ENCODE results near the gene ZNF555.

The ZNF555 gene

DNA sequence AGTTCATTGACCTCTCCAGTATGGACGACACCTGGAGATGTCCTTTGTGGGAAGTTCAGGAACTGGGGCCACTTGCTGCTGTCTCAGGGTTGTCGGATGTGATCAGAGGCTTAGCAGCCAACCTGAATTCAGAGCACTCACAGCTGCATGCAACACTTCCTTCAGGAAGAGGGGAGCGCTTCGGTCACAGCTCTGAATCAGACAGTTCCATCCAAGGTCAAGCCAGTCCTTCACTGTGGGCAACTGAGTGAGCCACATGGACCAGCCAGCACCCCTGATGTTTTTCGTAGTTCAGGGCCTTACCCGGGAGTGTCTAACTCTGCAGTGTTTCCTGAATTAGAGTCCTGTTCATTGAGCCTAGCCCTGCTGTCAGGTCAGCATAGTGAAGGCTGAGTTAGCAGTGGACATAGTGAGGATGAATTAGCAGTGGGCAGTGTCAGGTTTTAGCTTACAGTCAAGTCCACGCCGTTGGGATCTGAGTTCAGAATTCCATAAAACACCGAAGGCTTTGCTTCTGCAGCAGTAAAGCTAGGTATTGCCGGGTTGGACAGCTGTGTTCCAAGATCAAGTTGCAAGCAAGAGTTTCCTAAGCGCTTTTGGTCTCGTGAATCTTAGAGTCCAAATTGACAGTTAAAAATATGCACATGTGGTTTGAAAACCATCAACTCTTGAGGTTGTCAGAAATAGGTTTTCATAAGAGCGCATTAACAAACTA, 5.1 kb downstream of the ZNF555 start:
- Histone ChIP-seq H3K36me3 (ENCODE audit: insufficient read depth, low read depth, low read length) (peaks cover 15% of the 10 kb centered on the region), H3K9me3 (ENCODE audit: insufficient read depth, low read depth, low read length) (peaks cover 47% of the 10 kb centered on the region), H3K4me3 (ENCODE audit: low read length) (no peak overlapping the region), H3K4me1 (ENCODE audit: insufficient read depth, low read length) (no peaks in the 10 kb centered on the region), H3K9ac (ENCODE audit: low read depth, low read length) (no peak overlapping the region), H3K27ac (ENCODE audit: low read length) (no peak overlapping the region), H3K27me3 (ENCODE audit: insufficient read depth, low read length) (peaks cover 8% of the 10 kb centered on the region)

DNA sequence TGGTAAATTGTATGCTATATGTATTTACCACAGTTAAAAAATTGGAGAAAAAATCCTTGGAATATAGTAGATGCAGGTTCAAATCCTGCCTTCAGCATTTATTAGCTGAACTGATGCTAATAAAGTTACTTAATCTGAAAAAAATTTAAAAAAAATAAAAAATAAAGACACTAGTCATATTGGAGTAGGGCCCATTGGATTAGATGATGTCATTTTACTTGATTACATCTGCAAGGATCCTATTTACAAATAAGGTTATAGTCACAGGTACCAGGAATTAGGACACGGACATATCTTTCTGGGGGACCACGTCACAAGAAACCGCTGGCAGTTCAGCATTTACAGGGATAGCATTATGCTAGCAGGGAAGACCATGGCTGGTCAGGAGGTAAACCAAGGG, 6.2 kb downstream of the ZNF555 start:
- Histone ChIP-seq H3K9ac (ENCODE audit: low read depth, low read length) (no peak overlapping the region), H3K4me1 (ENCODE audit: insufficient read depth, low read length) (no peaks in the 10 kb centered on the region), H3K4me3 (ENCODE audit: low read length) (no peak overlapping the region), H3K36me3 (ENCODE audit: insufficient read depth, low read depth, low read length) (peaks cover 27% of the 10 kb centered on the region), H3K9me3 (ENCODE audit: insufficient read depth, low read depth, low read length) (peaks cover 59% of the 10 kb centered on the region), H3K27ac (ENCODE audit: low read length) (no peak overlapping the region), H3K27me3 (ENCODE audit: insufficient read depth, low read length) (peaks cover 2% of the 10 kb centered on the region)

DNA sequence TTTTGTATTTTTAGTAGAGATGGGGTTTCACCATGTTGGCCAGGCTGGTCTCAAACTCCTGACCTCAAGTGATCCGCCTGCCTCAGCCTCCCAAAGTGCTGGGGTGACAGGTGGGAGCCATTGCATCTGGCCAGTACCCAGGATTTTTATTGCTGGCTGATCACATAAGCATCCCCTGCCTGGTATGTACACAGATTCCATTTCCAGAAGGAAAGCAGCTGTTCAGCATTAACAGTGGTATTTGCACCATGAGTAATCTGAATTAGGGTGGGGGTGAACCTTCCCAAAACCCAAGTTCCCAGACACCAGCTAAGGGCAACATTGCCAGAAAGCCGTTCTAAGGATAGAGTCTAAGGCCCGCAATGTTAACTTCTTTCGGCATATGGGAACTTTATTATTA, 7.3 kb downstream of the ZNF555 start:
- no peaks in the 10 kb centered on the region for H3K27me3 ChIP-seq (ENCODE audit: insufficient read depth, low read length)
- peaks cover 38% of the 10 kb centered on the region for H3K36me3 ChIP-seq (ENCODE audit: insufficient read depth, low read depth, low read length)
- H3K27ac ChIP-seq (ENCODE audit: low read length): no peak overlapping the region
- H3K4me3 ChIP-seq (ENCODE audit: low read length): no peak overlapping the region
- peaks cover 70% of the 10 kb centered on the region for H3K9me3 ChIP-seq (ENCODE audit: insufficient read depth, low read depth, low read length)
- H3K9ac ChIP-seq (ENCODE audit: low read depth, low read length): no peak overlapping the region
- H3K4me1 ChIP-seq (ENCODE audit: insufficient read depth, low read length): no peaks in the 10 kb centered on the region

DNA sequence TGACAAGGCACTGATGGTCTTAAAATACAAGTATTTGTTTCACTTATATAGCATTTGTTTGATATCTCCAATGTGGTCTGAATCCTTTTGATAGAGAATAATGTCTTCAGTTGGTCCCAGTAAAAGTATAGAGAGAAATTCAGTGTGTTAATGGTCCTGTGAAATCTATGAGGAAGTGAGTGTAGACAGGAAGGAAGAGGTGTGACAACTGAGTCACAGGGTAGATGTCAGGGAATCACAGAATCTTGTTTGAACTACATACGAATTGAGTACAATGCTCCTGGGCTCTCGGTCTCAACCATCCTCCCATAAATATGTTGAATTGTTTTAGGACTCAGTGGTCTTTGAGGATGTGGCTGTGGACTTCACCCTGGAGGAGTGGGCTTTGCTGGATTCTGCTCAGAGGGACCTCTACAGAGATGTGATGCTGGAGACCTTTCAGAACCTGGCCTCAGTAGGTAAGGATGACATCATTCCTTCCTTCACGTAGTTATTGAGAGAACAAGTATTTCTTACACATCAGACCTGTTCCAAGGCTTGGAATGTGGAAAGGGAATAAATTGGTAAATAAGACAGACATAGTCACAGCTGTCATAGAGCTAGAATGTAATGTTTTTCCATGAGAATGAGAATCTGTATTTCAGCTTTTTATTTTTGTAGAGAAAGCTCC, 9.1 kb downstream of the ZNF555 start:
- H3K9me3 ChIP-seq (ENCODE audit: insufficient read depth, low read depth, low read length): peaks cover 85% of the 10 kb centered on the region

DNA sequence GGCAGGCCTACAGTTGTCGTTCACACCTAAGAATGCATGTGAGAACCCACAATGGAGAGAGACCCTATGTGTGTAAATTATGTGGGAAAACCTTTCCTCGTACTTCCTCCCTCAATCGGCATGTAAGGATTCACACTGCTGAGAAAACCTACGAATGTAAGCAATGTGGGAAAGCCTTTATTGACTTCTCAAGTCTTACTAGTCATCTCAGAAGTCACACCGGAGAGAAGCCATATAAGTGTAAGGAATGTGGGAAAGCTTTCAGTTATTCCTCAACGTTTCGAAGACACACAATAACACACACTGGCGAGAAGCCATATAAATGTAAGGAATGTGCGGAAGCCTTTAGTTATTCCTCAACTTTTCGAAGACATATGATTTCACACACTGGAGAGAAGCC, 11.3 kb downstream of the ZNF555 start:
- no peak overlapping the region for H3K4me3 ChIP-seq (ENCODE audit: low read length)
- no peaks in the 10 kb centered on the region for H3K27me3 ChIP-seq (ENCODE audit: insufficient read depth, low read length)
- H3K4me1 ChIP-seq (ENCODE audit: insufficient read depth, low read length): no peaks in the 10 kb centered on the region
- H3K36me3 ChIP-seq (ENCODE audit: insufficient read depth, low read depth, low read length): peaks cover 50% of the 10 kb centered on the region
- no peak overlapping the region for H3K9ac ChIP-seq (ENCODE audit: low read depth, low read length)
- H3K9me3 ChIP-seq (ENCODE audit: insufficient read depth, low read depth, low read length): peaks cover 88% of the 10 kb centered on the region
- no peak overlapping the region for H3K27ac ChIP-seq (ENCODE audit: low read length)

More for the DNA sequence above, 9.1 kb downstream of the ZNF555 start:
- Histone ChIP-seq H3K9ac (ENCODE audit: low read depth, low read length) (no peak overlapping the region), H3K4me1 (ENCODE audit: insufficient read depth, low read length) (no peaks in the 10 kb centered on the region), H3K27ac (ENCODE audit: low read length) (no peak overlapping the region), H3K4me3 (ENCODE audit: low read length) (no peak overlapping the region), H3K27me3 (ENCODE audit: insufficient read depth, low read length) (no peaks in the 10 kb centered on the region), H3K36me3 (ENCODE audit: insufficient read depth, low read depth, low read length) (peaks cover 50% of the 10 kb centered on the region)

DNA sequence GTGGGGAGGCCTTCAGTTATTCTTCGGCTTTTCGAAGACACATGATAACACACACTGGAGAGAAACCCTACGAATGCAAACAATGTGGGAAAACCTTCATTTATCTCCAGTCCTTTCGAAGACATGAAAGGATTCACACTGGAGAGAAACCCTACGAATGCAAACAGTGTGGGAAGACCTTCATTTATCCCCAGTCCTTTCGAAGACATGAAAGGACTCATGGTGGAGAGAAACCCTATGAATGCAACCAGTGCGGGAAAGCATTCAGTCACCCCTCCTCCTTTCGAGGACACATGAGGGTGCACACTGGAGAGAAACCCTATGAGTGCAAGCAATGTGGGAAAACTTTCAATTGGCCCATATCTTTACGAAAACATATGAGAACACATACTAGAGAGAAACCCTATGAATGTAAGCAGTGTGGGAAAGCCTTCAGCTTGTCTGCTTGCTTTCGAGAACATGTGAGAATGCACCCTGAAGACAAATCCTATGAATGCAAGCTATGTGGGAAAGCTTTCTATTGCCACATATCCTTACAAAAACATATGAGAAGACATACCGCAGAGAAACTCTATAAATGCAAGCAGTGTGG, 11.8 kb downstream of the ZNF555 start:
- no peak overlapping the region for H3K9ac ChIP-seq (ENCODE audit: low read depth, low read length)
- no peak overlapping the region for H3K27ac ChIP-seq (ENCODE audit: low read length)
- no peaks in the 10 kb centered on the region for H3K4me1 ChIP-seq (ENCODE audit: insufficient read depth, low read length)
- no peaks in the 10 kb centered on the region for H3K27me3 ChIP-seq (ENCODE audit: insufficient read depth, low read length)
- H3K36me3 ChIP-seq (ENCODE audit: insufficient read depth, low read depth, low read length): peaks cover 50% of the 10 kb centered on the region
- H3K4me3 ChIP-seq (ENCODE audit: low read length): peak overlapping the region; percentile 31
- H3K9me3 ChIP-seq (ENCODE audit: insufficient read depth, low read depth, low read length): peaks cover 88% of the 10 kb centered on the region

DNA sequence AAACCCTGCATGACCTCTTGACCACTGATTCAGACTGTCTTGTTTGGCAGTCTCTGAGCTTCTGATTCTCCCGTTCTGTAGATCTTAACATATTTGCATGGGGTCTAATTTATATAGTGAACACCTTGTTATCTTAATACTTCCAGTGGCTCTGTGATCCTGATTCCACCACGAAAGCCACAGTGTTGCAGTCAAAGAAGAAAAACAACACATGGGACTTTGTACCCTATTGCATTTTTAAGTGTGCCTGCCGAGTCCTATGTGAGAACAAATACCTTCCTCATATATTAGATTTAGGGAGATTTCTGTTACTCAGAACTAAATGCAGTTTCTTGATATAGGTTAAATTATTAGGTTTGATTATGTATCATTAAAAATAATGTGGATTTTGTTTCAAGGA, 13.6 kb downstream of the ZNF555 start:
- Histone ChIP-seq H3K9me3 (ENCODE audit: insufficient read depth, low read depth, low read length) (peaks cover 94% of the 10 kb centered on the region), H3K27ac (ENCODE audit: low read length) (no peak overlapping the region), H3K4me1 (ENCODE audit: insufficient read depth, low read length) (no peaks in the 10 kb centered on the region), H3K27me3 (ENCODE audit: insufficient read depth, low read length) (no peaks in the 10 kb centered on the region), H3K9ac (ENCODE audit: low read depth, low read length) (no peak overlapping the region), H3K4me3 (ENCODE audit: low read length) (no peak overlapping the region), H3K36me3 (ENCODE audit: insufficient read depth, low read depth, low read length) (peaks cover 50% of the 10 kb centered on the region)

DNA sequence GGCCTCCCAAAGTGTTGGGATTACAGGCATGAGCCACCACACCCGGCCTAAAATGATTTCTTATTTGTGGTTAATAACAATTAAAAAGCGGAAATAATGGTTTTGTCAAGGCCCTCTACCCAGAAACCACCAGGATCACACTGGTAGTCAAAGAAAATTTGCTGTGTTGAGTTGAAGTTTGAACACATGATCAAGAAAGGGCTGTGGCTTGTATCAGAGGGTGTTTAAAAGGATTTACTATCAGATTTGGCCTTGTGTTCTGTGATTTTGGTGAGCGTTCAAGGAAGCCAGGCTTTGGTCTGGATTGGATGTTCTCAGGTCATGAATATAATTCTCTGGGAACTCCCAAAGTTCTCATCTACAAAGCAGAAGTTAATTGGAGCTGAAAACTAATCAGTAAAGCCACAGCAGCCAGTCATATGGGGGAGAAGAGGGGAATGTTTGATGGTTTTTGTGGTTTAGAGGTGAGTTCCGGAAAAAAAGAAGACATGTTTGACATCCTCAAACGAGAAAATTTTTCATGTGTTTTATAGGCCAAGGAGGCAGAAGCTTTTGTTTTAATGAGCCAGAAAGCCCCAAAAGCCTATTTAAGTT, 15.3 kb downstream of the ZNF555 start:
- Histone ChIP-seq H3K9ac (ENCODE audit: low read depth, low read length) (no peak overlapping the region), H3K4me1 (ENCODE audit: insufficient read depth, low read length) (no peaks in the 10 kb centered on the region), H3K4me3 (ENCODE audit: low read length) (no peak overlapping the region), H3K27ac (ENCODE audit: low read length) (no peak overlapping the region), H3K27me3 (ENCODE audit: insufficient read depth, low read length) (no peaks in the 10 kb centered on the region), H3K36me3 (ENCODE audit: insufficient read depth, low read depth, low read length) (peaks cover 33% of the 10 kb centered on the region), H3K9me3 (ENCODE audit: insufficient read depth, low read depth, low read length) (peaks cover 92% of the 10 kb centered on the region)

DNA sequence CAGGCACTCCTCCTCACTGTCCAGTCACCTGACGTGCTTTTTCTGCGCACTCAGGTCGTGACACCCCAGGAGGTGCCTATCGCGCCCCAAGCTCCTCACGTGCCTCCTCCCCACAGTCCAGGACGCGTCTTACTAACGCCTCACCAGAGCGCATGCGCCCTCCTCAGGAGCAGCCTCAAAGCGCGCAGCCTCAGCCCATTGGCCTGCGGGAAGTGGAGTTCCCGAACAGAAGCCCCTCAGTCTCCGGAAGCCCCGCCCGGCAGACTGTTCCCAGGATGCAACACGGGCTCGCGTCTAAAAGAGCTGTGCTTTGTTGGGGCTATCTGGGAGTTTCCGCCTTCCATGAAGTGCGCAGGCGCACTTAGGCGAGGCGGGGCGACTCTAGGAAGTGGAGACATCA, 17.6 kb downstream of the ZNF555 start:
- Histone ChIP-seq H3K36me3 (ENCODE audit: insufficient read depth, low read depth, low read length) (peaks cover 10% of the 10 kb centered on the region), H3K27ac (ENCODE audit: low read length) (no peak overlapping the region), H3K27me3 (ENCODE audit: insufficient read depth, low read length) (no peaks in the 10 kb centered on the region), H3K4me3 (ENCODE audit: low read length) (no peak overlapping the region), H3K4me1 (ENCODE audit: insufficient read depth, low read length) (no peaks in the 10 kb centered on the region), H3K9me3 (ENCODE audit: insufficient read depth, low read depth, low read length) (peaks cover 82% of the 10 kb centered on the region), H3K9ac (ENCODE audit: low read depth, low read length) (no peak overlapping the region)

DNA sequence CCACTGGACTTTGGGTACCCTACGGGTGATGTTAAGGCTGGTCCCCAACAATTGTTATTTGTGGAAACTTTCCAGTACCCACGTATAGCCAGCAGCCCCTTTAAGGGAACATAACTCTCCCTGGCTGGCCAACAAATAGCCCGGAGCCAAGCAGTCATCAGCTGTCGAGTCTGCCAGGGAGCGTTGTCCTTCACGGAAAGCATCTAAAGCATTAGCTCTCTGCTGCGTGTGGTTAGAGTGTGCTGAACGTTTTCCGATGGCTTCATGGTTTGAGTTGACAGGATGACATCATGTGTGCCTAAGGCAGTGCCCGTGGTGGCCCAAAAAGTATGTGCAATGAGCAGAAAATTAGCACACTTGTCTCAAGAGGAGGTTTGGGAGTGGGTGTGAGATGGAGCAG, 22.5 kb downstream of the ZNF555 start:
- no peaks in the 10 kb centered on the region for H3K4me1 ChIP-seq (ENCODE audit: insufficient read depth, low read length)
- H3K4me3 ChIP-seq (ENCODE audit: low read length): no peak overlapping the region
- no peak overlapping the region for H3K27ac ChIP-seq (ENCODE audit: low read length)
- H3K9ac ChIP-seq (ENCODE audit: low read depth, low read length): no peak overlapping the region
- H3K9me3 ChIP-seq (ENCODE audit: insufficient read depth, low read depth, low read length): peaks cover 66% of the 10 kb centered on the region
- H3K27me3 ChIP-seq (ENCODE audit: insufficient read depth, low read length): no peaks in the 10 kb centered on the region
- H3K36me3 ChIP-seq (ENCODE audit: insufficient read depth, low read depth, low read length): no peaks in the 10 kb centered on the region

DNA sequence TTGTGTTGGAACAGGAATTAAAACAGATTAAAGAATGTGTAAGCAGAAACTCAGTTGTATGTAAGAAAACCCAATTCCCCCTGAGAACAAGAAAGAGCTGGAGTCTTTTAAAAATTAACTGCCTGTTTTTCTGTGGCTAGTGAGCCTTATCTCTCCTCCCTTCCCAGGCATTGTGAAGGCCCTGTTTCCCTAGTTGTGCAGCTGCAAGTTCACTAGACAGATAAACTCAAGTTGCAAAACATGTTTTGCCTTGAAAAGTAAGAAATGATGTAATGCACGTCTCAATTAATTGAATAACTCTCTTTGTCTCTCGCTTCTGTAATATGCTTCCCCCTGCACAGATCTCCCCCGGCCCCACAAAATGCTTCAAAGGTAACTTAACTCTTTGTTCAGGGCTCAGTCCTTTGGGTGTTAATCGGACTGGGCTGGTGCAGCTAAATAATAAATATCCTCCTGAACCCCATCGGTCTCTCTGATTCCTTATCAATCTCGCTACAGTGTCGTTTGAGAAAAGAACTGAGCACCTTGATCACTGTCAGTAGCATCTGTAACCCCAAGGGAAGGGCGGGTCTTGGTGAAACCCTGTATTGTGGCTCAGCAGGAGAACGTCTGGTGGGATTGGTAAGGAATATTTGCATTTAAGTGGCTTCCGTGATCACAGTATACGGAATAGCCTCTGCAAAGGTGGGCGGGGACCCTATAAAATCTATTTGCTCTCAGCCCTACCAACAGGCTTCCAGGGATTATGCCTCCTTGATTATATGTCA, 24.2 kb downstream of the ZNF555 start:
- H3K27me3 ChIP-seq (ENCODE audit: insufficient read depth, low read length): no peaks in the 10 kb centered on the region
- no peaks in the 10 kb centered on the region for H3K4me1 ChIP-seq (ENCODE audit: insufficient read depth, low read length)
- no peak overlapping the region for H3K9ac ChIP-seq (ENCODE audit: low read depth, low read length)
- no peaks in the 10 kb centered on the region for H3K36me3 ChIP-seq (ENCODE audit: insufficient read depth, low read depth, low read length)
- H3K9me3 ChIP-seq (ENCODE audit: insufficient read depth, low read depth, low read length): peaks cover 61% of the 10 kb centered on the region
- no peak overlapping the region for H3K27ac ChIP-seq (ENCODE audit: low read length)
- no peak overlapping the region for H3K4me3 ChIP-seq (ENCODE audit: low read length)
